SK-N-SH (cell line): ENCODE results near the gene SEMA3C. TPM values are rescaled to one million over a fixed set of nuclear protein-coding genes. Genes with fewer than 3 reads are reported as not detected.

Experiments
- CTCF ChIA-PET: fragments of 300-600, 350-600 bp; formaldehyde crosslinking; extraction: SDS; loops from one replicate; lab custom pipeline; 2021; lab: Yijun Ruan, JAX
- POLR2A ChIA-PET: fragments of 350-600 bp; sonication (Branson Sonifier 250); formaldehyde crosslinking; extraction: SDS; loops from one replicate; lab custom pipeline; 2020; ENCODE audit warnings: antibody characterized with exemption, inconsistent platforms; lab: Yijun Ruan, JAX
- DNase-seq: peaks from one replicate; pipeline ENCODE4 v3.0.0; 2012
- H2AFZ ChIP-seq: fragments of 200-600 bp; sonication (generic); 2 replicates; pipeline ENCODE4 v1.8.1; 2016; ENCODE audit warnings: antibody characterized with exemption, mild to moderate bottlenecking, low read depth
- H3F3A ChIP-seq: fragments of 200-600 bp; sonication (generic); replicated peaks from 2 replicates; pipeline ENCODE3; 2016; ENCODE audit warnings: antibody characterized with exemption, mild to moderate bottlenecking; ENCODE audit not compliant: insufficient read depth
- H3K27ac ChIP-seq, 2 experiments: fragments of 200-500 bp in 1 of 2; fragments of 200-600 bp in 1 of 2; sonication (Bioruptor generic) in 1 of 2; sonication (generic), shearing (Covaris generic) in 1 of 2; 2 replicates each; pipeline versions ENCODE4 v1.5.1 to v1.6.1; 2014 to 2016; ENCODE audit warnings: low read depth in 2 of 2, inconsistent platforms in 1 of 2, low read length in 1 of 2, mild to moderate bottlenecking in 1 of 2, mixed read lengths in 1 of 2
- H3K27me3 ChIP-seq: fragments of 200-600 bp; sonication (generic), shearing (Covaris generic); 2 replicates; pipeline ENCODE4 v1.6.1; 2016; ENCODE audit warnings: mixed run types; ENCODE audit not compliant: insufficient read depth
- H3K36me3 ChIP-seq, 2 experiments: fragments of 200-500 bp in 1 of 2; fragments of 200-600 bp in 1 of 2; sonication (Bioruptor generic) in 1 of 2; sonication (generic) in 1 of 2; replicated peaks in 1 of 2; 2 replicates each; pipeline versions ENCODE3 to v1.5.1; 2014 to 2016; ENCODE audit warnings: low read length in 1 of 2, mild to moderate bottlenecking in 1 of 2; ENCODE audit not compliant: insufficient read depth in 2 of 2, control insufficient read depth in 1 of 2
- H3K4me1 ChIP-seq, 2 experiments: fragments of 200-500 bp in 1 of 2; fragments of 200-600 bp in 1 of 2; sonication (Bioruptor generic) in 1 of 2; sonication (generic), shearing (Covaris generic) in 1 of 2; 2 replicates each; pipeline versions ENCODE4 v1.5.1 to v1.6.1; 2014 to 2016; ENCODE audit warnings: low read depth in 1 of 2, low read length in 1 of 2, mixed run types in 1 of 2; ENCODE audit not compliant: insufficient read depth in 2 of 2, control insufficient read depth in 1 of 2
- H3K4me2 ChIP-seq: fragments of 200-600 bp; sonication (generic), shearing (Covaris generic); 2 replicates; pipeline ENCODE4 v1.6.1; 2017; ENCODE audit warnings: mixed run types
- H3K4me3 ChIP-seq, 2 experiments: fragments of 200-500 bp in 1 of 2; fragments of 200-600 bp in 1 of 2; sonication (Bioruptor generic) in 1 of 2; sonication (generic), shearing (Covaris generic) in 1 of 2; 2 replicates each; pipeline versions ENCODE4 v1.5.1 to v1.8.1; 2014 to 2016; ENCODE audit warnings: low read depth in 2 of 2, inconsistent platforms in 1 of 2, low read length in 1 of 2, mild to moderate bottlenecking in 1 of 2, mixed read lengths in 1 of 2, moderate library complexity in 1 of 2
- H3K79me2 ChIP-seq: fragments of 200-600 bp; sonication (generic); 2 replicates; pipeline ENCODE4 v1.8.1; 2017; ENCODE audit warnings: mild to moderate bottlenecking; ENCODE audit not compliant: insufficient read depth
- H3K9ac ChIP-seq: fragments of 200-600 bp; sonication (generic); 2 replicates; pipeline ENCODE4 v1.6.1; 2017; ENCODE audit warnings: mixed run types
- H3K9me2 ChIP-seq: fragments of 200-600 bp; sonication (generic); 2 replicates; pipeline ENCODE4 v1.6.1; 2017; ENCODE audit warnings: mixed run types
- H3K9me3 ChIP-seq: fragments of 200-600 bp; sonication (generic); 2 replicates; pipeline ENCODE4 v1.6.1; 2017; ENCODE audit warnings: mixed run types, mild to moderate bottlenecking, moderate library complexity
- H4K20me1 ChIP-seq: fragments of 200-600 bp; sonication (generic); 2 replicates; pipeline ENCODE4 v1.6.1; 2017; ENCODE audit warnings: mild to moderate bottlenecking, mixed run types; ENCODE audit not compliant: insufficient read depth
- EP300 ChIP-seq, 2 experiments: IDR thresholded peaks; 2 replicates each; pipeline versions ENCODE4 v1.4.0 to v1.6.1; 2012; ENCODE audit warnings: borderline replicate concordance in 1 of 2, low read depth in 1 of 2, low read length in 1 of 2
- GATA2 ChIP-seq: sonication (generic); formaldehyde crosslinking; IDR thresholded peaks from 2 replicates; pipeline ENCODE4 v1.5.0; 2020; ENCODE audit warnings: mild to moderate bottlenecking, missing genetic modification reagents
- RFX5 ChIP-seq: IDR thresholded peaks from 2 replicates; pipeline ENCODE4 v1.6.1; 2012; ENCODE audit warnings: mild to moderate bottlenecking, improper control_type of control experiment, low read length
- RXRA ChIP-seq: IDR thresholded peaks from 2 replicates; pipeline ENCODE4 v1.4.0; 2012; ENCODE audit warnings: low read depth, mild to moderate bottlenecking, borderline replicate concordance
- YY1 ChIP-seq: IDR thresholded peaks from 2 replicates; pipeline ENCODE4 v1.4.0; 2012; ENCODE audit warnings: low read depth, mild to moderate bottlenecking
- WGBS: methylation state at CpG from one replicate; pipeline ENCODE4 v1.1.6; 2017; ENCODE audit warnings: low lambda C conversion rate; 5-methylcytosine and 5-hydroxymethylcytosine counted together
- polyA plus RNA-seq, 3 experiments: library from polyadenylated mRNA; depleted of rRNA; stranded (reverse); fragments of >200 nt; gene quantifications; 2 replicates each; pipeline ENCODE4 v1.2.3, GENCODE V29; 2012
- TF ChIP-seq, protein P1 (sequence below): fragments of 150-350 bp; IDR thresholded peaks from 2 replicates; pipeline ENCODE4 v1.6.1; 2016; ENCODE audit warnings: mild to moderate bottlenecking, low read depth, low read length
- TF ChIP-seq, protein P2 (sequence below): fragments of 150-350 bp; IDR thresholded peaks from 2 replicates; pipeline ENCODE4 v1.6.1; 2017; ENCODE audit warnings: antibody characterized with exemption, low read length, low read depth, borderline replicate concordance

The SEMA3C gene
- polyA plus RNA-seq, 1 of the 3 experiments (the other 2 are of a cell fraction) = 51.1 TPM

DNA sequence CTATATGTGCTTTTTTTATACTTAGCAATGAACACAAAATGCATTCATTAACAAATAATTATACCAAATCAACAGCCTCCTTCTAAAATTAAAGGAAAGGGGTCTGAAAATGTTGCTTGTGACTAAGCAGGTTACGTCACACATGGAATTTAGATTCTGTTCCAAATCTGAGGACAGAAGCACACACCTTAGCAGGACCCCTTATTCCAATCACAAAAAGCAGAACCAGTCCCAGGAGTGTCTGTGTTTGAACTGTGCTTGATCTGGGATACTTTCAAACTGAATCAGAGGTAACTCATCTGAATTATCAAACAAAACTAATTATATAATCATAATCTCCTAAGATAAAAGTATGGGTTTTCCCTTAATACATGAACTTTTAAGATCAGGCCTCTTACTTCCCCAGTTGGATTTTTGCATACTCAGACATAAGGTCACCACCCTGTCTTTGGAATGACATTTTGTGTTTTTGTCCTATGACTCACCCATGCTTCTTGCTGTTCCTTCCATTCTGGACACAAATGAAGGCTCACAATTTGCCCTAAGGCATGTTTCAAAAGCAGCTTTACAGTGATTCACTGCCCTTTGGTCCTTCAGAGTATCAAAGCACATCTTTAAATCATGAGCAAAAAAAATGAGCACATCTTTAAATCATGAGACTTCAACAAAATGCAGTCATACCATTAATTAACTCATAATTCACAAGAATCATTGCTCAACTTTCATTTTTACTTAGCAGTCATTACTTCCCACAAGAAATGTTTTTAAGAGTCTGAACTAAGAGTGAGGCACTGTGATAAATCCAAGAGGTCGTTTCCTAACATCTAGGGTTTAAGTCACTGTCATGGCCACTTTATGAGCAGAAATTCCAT is 35.5 kb downstream of the SEMA3C start (continued):
- peak; percentile 40 to 95; a peak in 3 of 4 replicates for TF ChIP-seq EP300 (IDR thresholded peaks at IDR 0.05; ENCODE audit: borderline replicate concordance in 1 of 2, low read depth in 1 of 2, low read length in 1 of 2)
- TF ChIP-seq YY1 = no peak; the same call in 1 of the 2 replicates
- TF ChIP-seq, protein P1, sequence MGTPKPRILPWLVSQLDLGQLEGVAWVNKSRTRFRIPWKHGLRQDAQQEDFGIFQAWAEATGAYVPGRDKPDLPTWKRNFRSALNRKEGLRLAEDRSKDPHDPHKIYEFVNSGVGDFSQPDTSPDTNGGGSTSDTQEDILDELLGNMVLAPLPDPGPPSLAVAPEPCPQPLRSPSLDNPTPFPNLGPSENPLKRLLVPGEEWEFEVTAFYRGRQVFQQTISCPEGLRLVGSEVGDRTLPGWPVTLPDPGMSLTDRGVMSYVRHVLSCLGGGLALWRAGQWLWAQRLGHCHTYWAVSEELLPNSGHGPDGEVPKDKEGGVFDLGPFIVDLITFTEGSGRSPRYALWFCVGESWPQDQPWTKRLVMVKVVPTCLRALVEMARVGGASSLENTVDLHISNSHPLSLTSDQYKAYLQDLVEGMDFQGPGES = 0 out of 2 replicates have a peak, but pooled peaks have one; percentile 11

DNA sequence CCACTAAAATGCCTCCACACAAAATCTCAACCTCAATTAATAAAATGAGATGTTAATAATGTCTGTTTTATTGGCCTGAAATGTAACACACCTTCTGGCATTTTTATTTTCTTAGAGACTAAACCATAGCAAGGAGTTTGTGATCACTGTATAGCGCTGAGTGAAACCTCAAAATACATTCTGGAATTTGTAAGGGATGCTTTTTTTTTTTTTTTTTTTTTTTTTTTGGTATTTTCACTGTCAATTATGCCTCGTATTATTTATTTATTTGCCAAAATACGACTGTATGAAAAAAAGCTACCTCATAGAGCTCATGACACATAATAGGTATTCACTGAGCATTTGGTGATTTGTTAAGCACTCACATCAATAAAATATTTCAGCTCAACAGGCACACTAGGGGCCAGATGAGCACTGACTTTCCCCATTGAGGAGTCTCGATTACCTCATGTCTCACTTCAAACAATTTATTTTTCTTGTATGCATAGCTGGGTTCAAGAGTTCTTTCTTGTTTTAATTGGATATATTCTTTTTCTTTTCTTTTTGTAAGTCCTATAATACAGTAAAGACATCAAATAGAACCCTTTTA is 36.5 kb downstream of the SEMA3C start:
- ChIA-PET CTCF (interaction anchor here (1.1 to 2.0 kb wide), 3 partner anchors 14 to 588 kb away, joined by 4 to 7 read pairs (median 5); partner anchors contain the start of gene SEMA3C), POLR2A (no interaction called here)
- WGBS = 81% methylated on average over 4 of the region's 4 CpGs
- Histone ChIP-seq H3K36me3 (peaks cover 0 to 6% of the 10 kb centered on the region in 2 experiments), H3K9me3 (no peaks in the 10 kb centered on the region), H3K4me2 (no peak overlapping the region), H2AFZ (no peak overlapping the region), H3K27me3 (no peaks in the 10 kb centered on the region), H3K9ac (no peak overlapping the region), H3K4me1 (peaks cover 18 to 31% of the 10 kb centered on the region in 2 experiments), H4K20me1 (no peaks in the 10 kb centered on the region), H3K79me2 (peaks cover 19% of the 10 kb centered on the region; the same call in 1 of the 2 replicates), H3F3A (peaks cover 43% of the 10 kb centered on the region), H3K27ac (peak overlapping the region; percentile 84; a peak in 3 of 4 replicates), H3K4me3 (no peak overlapping the region), H3K9me2 (no peaks in the 10 kb centered on the region)
- TF ChIP-seq, protein P2, sequence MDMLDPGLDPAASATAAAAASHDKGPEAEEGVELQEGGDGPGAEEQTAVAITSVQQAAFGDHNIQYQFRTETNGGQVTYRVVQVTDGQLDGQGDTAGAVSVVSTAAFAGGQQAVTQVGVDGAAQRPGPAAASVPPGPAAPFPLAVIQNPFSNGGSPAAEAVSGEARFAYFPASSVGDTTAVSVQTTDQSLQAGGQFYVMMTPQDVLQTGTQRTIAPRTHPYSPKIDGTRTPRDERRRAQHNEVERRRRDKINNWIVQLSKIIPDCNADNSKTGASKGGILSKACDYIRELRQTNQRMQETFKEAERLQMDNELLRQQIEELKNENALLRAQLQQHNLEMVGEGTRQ = 0 out of 2 replicates have a peak, but pooled peaks have one; percentile 21
- TF ChIP-seq GATA2 = no peak
- no peak for DNase-seq

DNA sequence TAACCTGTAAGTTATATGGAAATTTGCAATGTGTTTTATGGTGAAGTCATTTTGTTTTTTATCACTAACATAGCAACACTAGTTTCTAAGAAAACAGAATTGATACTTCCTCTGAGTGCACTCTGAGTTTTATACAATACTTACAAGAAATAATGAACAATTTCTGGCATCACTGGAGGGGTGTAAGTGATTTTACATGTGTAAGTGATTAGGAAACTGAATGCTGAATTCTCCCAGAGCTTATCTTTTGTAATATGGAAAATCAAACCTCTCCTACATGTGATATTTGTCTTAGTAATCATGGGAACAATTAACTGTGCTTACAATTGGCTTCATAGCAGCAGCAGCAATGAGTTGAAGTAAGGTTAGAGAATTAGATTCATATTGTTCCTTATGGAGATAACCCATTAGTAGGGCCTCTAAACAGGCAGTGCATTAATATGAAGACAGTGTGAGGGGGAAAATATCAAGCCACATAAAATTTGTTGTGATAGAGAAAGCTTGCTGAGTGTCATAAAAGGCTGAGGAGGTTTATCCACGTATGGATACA is 37.4 kb downstream of the SEMA3C start:
- TF ChIP-seq RFX5 = no peak
- TF ChIP-seq RXRA = 0 out of 2 replicates have a peak, but pooled peaks have one; percentile 9
- H3K4me1 ChIP-seq = peaks cover 25 to 38% of the 10 kb centered on the region in 2 experiments
- CTCF ChIA-PET = interaction anchor here (0.7 to 2.0 kb wide), 3 partner anchors 38 to 589 kb away, joined by 3 to 7 read pairs (median 5); partner anchors contain the start of gene SEMA3C
- H3K9ac ChIP-seq = no peak overlapping the region
- H3K4me2 ChIP-seq = no peak overlapping the region
- no peaks in the 10 kb centered on the region for H4K20me1 ChIP-seq
- peaks cover 17% of the 10 kb centered on the region; the same call in 1 of the 2 replicates for H3K79me2 ChIP-seq
- no peak overlapping the region for H3K4me3 ChIP-seq
- H3K27me3 ChIP-seq = no peaks in the 10 kb centered on the region
- H3K27ac ChIP-seq = peak overlapping the region; percentile 5 to 29; a peak in 2 of 4 replicates
- 93% methylated on average over 1 of the region's 1 CpG for WGBS
- no peaks in the 10 kb centered on the region for H3K9me3 ChIP-seq
- H2AFZ ChIP-seq = no peak overlapping the region
- POLR2A ChIA-PET = no interaction called here
- no peaks in the 10 kb centered on the region for H3K9me2 ChIP-seq
- DNase-seq = no peak
- peaks cover 0 to 6% of the 10 kb centered on the region in 2 experiments for H3K36me3 ChIP-seq
- H3F3A ChIP-seq = peaks cover 49% of the 10 kb centered on the region
